ENCODE measurements around the gene PTPRK.
A peak's percentile ranks its signal among the peaks of the same experiment; 100 is the strongest.
"Not testable (repeated sequence)": the region's sequence is repeated elsewhere in the genome, so short reads cannot be mapped to it uniquely, and the experiment has no call there.

Gene PTPRK

DNA sequence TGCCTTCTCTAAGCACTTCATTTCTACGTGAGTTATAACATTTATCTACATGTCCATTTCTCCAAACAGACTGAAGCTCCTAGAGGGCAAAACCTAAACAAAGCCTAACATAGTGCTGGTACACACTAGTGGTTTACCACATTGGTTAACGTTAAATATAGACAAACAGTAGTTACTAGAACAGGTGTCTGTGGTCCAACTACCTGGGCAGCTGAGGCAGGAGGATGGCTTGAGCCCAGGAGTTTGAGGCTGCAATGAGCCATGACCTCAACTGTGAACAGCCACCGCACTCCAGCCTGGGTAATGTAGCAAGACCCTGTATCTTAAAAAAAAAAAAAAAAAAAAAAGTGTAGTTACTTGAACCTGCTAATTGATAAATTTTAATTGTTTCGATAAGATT lies 26.5 kb downstream of the PTPRK start:
- in situ Hi-C loops (cut with HindIII; ENCODE audit: low sequenced_read_pairs) = no loop called here

DNA sequence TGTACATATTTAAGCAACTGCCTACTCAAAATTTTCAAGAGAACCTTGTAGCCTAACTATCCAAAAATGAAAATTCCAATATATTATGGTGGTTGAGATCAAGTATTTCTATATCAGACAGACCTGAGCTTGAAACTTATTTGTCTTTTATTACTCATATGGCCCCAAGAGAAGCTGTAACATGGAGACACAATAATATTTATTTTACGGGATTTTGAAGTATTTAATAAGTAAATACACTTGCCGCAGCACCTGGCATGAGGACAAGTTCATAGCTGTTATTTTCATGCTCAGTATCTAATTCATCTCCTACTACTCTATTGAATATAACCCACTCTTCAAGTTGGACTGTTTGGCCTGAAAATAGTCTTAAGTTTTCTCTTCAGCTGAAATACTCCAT lies 28.0 kb downstream of the PTPRK start:
- TF ChIP-seq, protein P1, sequence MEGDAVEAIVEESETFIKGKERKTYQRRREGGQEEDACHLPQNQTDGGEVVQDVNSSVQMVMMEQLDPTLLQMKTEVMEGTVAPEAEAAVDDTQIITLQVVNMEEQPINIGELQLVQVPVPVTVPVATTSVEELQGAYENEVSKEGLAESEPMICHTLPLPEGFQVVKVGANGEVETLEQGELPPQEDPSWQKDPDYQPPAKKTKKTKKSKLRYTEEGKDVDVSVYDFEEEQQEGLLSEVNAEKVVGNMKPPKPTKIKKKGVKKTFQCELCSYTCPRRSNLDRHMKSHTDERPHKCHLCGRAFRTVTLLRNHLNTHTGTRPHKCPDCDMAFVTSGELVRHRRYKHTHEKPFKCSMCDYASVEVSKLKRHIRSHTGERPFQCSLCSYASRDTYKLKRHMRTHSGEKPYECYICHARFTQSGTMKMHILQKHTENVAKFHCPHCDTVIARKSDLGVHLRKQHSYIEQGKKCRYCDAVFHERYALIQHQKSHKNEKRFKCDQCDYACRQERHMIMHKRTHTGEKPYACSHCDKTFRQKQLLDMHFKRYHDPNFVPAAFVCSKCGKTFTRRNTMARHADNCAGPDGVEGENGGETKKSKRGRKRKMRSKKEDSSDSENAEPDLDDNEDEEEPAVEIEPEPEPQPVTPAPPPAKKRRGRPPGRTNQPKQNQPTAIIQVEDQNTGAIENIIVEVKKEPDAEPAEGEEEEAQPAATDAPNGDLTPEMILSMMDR (IDR thresholded peaks at IDR 0.05; ENCODE audit: low read depth, low read length) = no peak
- in situ Hi-C loops (cut with HindIII; ENCODE audit: low sequenced_read_pairs) = no loop called here
- no peak overlapping the region for H3K4me3 ChIP-seq (ENCODE audit: low read depth, low read length)
- peak; percentile 81 for DNase-seq (ENCODE audit: low read depth, low spot score)

More for the DNA sequence above, 26.5 kb downstream of the PTPRK start:
- no peak overlapping the region for H3K4me3 ChIP-seq (ENCODE audit: low read depth, low read length)
- DNase-seq (ENCODE audit: low read depth, low spot score) = no peak
- TF ChIP-seq, protein P1 (IDR thresholded peaks at IDR 0.05; ENCODE audit: low read depth, low read length) = no peak

DNA sequence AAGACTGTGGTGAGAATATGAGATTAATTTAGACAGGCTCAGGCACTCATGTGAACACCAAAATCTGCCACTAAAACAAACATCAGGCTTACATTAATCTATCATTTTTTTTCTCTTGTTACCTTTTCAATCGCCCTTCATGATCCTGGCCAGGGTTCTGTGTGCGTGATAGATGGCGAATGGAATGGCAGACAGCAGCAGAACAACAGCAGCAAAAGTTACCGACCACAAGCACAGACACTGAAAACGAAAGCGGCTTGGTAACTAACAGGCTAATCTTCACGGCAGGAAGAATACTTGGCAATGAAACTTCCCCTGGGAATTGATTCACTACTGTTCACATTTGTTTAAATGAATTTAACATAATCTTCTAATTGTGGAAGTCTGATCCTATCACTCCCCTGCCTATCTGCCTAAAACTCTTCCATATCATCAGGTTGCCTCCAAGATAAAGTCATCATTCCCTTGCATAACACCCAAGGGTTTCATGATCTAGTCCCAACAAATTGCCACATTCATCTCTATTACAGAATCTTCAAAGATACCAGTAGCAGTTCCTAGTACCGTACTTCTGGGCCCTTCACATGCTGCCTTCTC lies 28.7 kb downstream of the PTPRK start:
- TF ChIP-seq, protein P1 (IDR thresholded peaks at IDR 0.05; ENCODE audit: low read depth, low read length) = no peak
- in situ Hi-C loops (cut with HindIII; ENCODE audit: low sequenced_read_pairs) = no loop called here
- peak overlapping the region; percentile 44 for H3K4me3 ChIP-seq (ENCODE audit: low read depth, low read length)
- DNase-seq (ENCODE audit: low read depth, low spot score) = peak; percentile 78

DNA sequence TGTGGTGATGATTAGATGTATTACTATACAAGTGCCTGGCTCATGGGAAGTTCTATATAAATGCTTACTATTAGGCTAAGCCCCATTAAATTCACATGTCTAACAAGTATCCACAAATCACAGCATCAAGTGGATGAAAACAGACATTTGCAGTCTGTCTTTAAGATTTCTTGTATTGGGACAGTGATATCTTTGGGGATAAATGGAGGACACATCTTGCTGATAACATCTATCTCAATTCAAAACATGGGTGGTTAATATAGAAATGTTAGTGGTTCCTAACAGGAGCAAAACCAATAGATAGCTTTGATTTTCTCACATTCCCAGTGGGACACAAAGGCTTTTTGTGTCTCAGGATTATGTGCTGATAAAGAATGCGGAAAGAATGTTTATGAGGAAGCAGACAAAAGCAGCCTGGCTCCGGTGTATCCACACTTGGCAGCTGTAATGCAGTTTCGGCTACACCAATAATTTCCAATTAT lies 29.3 kb downstream of the PTPRK start:
- in situ Hi-C loops (cut with HindIII; ENCODE audit: low sequenced_read_pairs) = no loop called here
- peak; percentile 50 for DNase-seq (ENCODE audit: low read depth, low spot score)
- H3K4me3 ChIP-seq (ENCODE audit: low read depth, low read length) = peak overlapping the region; percentile 44
- TF ChIP-seq, protein P1 (IDR thresholded peaks at IDR 0.05; ENCODE audit: low read depth, low read length) = no peak

DNA sequence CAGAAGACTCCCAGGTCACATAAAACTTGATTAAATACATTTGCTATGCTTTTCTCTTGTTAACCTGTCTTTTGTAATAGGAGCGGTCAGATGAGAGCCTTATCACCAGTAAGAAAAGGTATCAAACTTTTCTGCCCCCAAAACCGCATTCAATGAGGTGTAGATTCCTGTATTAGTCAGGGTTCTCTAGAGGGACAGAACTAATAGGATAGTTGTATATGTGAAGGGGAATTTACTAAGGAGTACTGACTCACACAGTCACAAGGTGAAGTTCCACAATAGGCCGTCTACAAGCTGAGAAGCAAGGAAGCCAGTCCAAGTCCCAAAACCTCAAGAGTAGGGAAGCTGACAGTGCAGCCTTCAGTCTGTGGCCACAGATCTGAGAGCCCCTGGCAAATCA lies 32.7 kb downstream of the PTPRK start:
- no peak overlapping the region for H3K4me3 ChIP-seq (ENCODE audit: low read depth, low read length)
- peak; percentile 77 for DNase-seq (ENCODE audit: low read depth, low spot score)
- TF ChIP-seq, protein P1 (IDR thresholded peaks at IDR 0.05; ENCODE audit: low read depth, low read length) = no peak
- in situ Hi-C loops (cut with HindIII; ENCODE audit: low sequenced_read_pairs) = no loop called here

DNA sequence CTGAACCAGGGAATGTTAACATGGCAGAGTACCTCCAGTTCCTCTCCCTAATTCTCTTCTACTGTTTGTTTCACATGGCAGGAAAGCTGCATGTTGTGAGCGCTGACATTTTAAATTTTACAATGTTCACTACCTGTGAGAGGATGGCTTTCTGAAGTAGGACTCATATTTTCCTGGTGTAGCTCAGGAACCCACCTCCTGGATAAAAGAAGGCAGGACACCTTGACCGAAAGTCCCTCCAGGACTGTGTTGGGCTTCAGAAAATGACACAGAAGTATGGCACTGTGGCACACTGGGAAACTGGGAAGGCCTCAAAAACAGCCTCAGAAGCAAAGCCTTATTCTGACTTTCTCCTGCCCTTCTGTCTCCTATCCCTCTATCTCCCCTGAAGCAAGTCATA lies 33.3 kb downstream of the PTPRK start:
- H3K4me3 ChIP-seq (ENCODE audit: low read depth, low read length) = no peak overlapping the region
- TF ChIP-seq, protein P1 (IDR thresholded peaks at IDR 0.05; ENCODE audit: low read depth, low read length) = peak; percentile 42
- in situ Hi-C loops (cut with HindIII; ENCODE audit: low sequenced_read_pairs) = no loop called here
- DNase-seq (ENCODE audit: low read depth, low spot score) = no peak

DNA sequence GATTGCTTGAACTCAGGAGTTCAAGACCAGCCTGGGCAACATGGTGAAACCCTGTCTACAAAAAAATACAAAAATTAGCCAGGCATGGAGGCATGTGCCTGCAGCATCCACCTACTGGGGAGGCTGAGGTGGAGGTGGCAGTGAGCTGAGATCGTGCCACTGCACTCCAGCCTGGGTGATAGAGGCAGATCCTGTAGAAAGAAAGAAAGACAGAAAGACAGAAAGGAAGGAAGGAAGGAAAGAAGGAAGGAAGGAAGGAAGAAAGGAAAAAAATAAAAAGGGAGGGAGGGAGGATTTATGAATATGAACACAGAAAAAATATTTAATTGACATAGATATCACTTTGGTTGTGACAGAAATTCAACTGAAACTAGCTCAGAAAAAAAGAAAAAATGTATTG lies 33.8 kb downstream of the PTPRK start:
- H3K4me3 ChIP-seq (ENCODE audit: low read depth, low read length); in situ Hi-C loops (cut with HindIII; ENCODE audit: low sequenced_read_pairs); DNase-seq (ENCODE audit: low read depth, low spot score): not testable (repeated sequence)
